ENCODE results near the gene NKX2-4.

GRCh38 chr20:21391972-21392352, 5.4 kb downstream of the NKX2-4 start:
- no peak for TF ChIP-seq CTCF (IDR thresholded peaks at IDR 0.05; ENCODE audit: insufficient read depth, low read depth, low read length)
- TF ChIP-seq EZH2 (IDR thresholded peaks at IDR 0.05; ENCODE audit: insufficient read depth, low read length) = no peak

All from astrocyte (in vitro differentiated cells and primary cell).